Liver (tissue), 9 donors: ENCODE measurements around the gene DMPK. TPM values are rescaled to one million over a fixed set of nuclear protein-coding genes. Genes with fewer than 3 reads are reported as not detected.

Experiments
- DNase-seq: peaks from one replicate; pipeline ENCODE4 v3.0.0-alpha.2; 2017; ENCODE audit warnings: low spot score
- H3K27ac ChIP-seq, 2 donors: one replicate each; pipeline ENCODE4 v1.7.0; 2013; ENCODE audit warnings: inconsistent platforms in 2 of 2, low read length in 2 of 2, control low read depth in 1 of 2, low read depth in 1 of 2, mild to moderate bottlenecking in 1 of 2
- H3K27me3 ChIP-seq, 4 donors: one replicate each; pipeline versions ENCODE4 v1.6.1 to v1.7.0; 2013; ENCODE audit warnings: low read length in 3 of 4, inconsistent platforms in 1 of 4, mild to moderate bottlenecking in 1 of 4, moderate library complexity in 1 of 4; ENCODE audit not compliant: control insufficient read depth in 4 of 4, insufficient read depth in 4 of 4
- H3K36me3 ChIP-seq, 4 donors: one replicate each; pipeline versions ENCODE4 v1.6.1 to v1.7.0; 2013; ENCODE audit warnings: low read length in 3 of 4, mild to moderate bottlenecking in 3 of 4, low read depth in 1 of 4, moderate library complexity in 1 of 4; ENCODE audit not compliant: control insufficient read depth in 4 of 4, insufficient read depth in 3 of 4
- H3K4me1 ChIP-seq, 4 donors: one replicate each; pipeline versions ENCODE4 v1.6.1 to v1.7.0; 2013; ENCODE audit warnings: low read length in 3 of 4, mild to moderate bottlenecking in 3 of 4, moderate library complexity in 1 of 4; ENCODE audit not compliant: control insufficient read depth in 4 of 4, insufficient read depth in 4 of 4
- H3K4me3 ChIP-seq, 3 donors: one replicate each; pipeline versions ENCODE4 v1.6.1 to v1.7.0; 2013; ENCODE audit warnings: low read length in 3 of 3, control low read depth in 1 of 3, low read depth in 1 of 3, mild to moderate bottlenecking in 1 of 3
- H3K9ac ChIP-seq, 2 donors: one replicate each; pipeline ENCODE4 v1.7.0; 2013; ENCODE audit warnings: low read length in 2 of 2, mild to moderate bottlenecking in 2 of 2, moderate library complexity in 2 of 2, control low read depth in 1 of 2, low read depth in 1 of 2
- H3K9me3 ChIP-seq, 4 donors: one replicate each; pipeline versions ENCODE4 v1.6.1 to v1.7.0; 2013; ENCODE audit warnings: low read length in 3 of 4; ENCODE audit not compliant: control insufficient read depth in 4 of 4
- ATF3 ChIP-seq: IDR thresholded peaks from 2 replicates; pipeline ENCODE4 v1.6.1; 2016; ENCODE audit warnings: antibody characterized with exemption
- CTCF ChIP-seq: fragments of 150-350 bp; IDR thresholded peaks from 2 replicates; pipeline ENCODE4 v1.5.1; 2017; ENCODE audit warnings: improper control_type of control experiment, low read depth, low read length; ENCODE audit not compliant: missing input control
- EGR1 ChIP-seq, 2 donors: IDR thresholded peaks; 2 replicates each; pipeline ENCODE4 v1.6.1; 2016 to 2018; ENCODE audit warnings: antibody characterized with exemption in 2 of 2, low read depth in 2 of 2
- FOXA1 ChIP-seq: IDR thresholded peaks from 2 replicates; pipeline ENCODE4 v1.6.1; 2016; ENCODE audit warnings: antibody characterized with exemption
- FOXA2 ChIP-seq: IDR thresholded peaks from 2 replicates; pipeline ENCODE4 v1.6.1; 2016; ENCODE audit warnings: antibody characterized with exemption
- GABPA ChIP-seq, 2 donors: IDR thresholded peaks in 1 of 2; conservative IDR thresholded peaks in 1 of 2; 2 replicates each; pipeline ENCODE4 v1.6.1; 2016; ENCODE audit warnings: antibody characterized with exemption in 2 of 2, mild to moderate bottlenecking in 1 of 2, moderate library complexity in 1 of 2
- HNF4A ChIP-seq, 2 donors: conservative IDR thresholded peaks; 2 replicates each; pipeline ENCODE4 v1.6.1; 2016; ENCODE audit warnings: antibody characterized with exemption in 2 of 2, mild to moderate bottlenecking in 2 of 2
- HNF4G ChIP-seq: IDR thresholded peaks from 2 replicates; pipeline ENCODE4 v1.6.1; 2016; ENCODE audit warnings: antibody characterized with exemption
- JUND ChIP-seq, 2 donors: IDR thresholded peaks; 2 replicates each; pipeline ENCODE4 v1.6.1; 2016; ENCODE audit warnings: antibody characterized with exemption in 2 of 2
- MAX ChIP-seq: IDR thresholded peaks from 2 replicates; pipeline ENCODE4 v1.6.1; 2016; ENCODE audit warnings: antibody characterized with exemption
- NR2F2 ChIP-seq: IDR thresholded peaks from 2 replicates; pipeline ENCODE4 v1.6.1; 2016; ENCODE audit warnings: antibody characterized with exemption
- RAD21 ChIP-seq, 2 donors: IDR thresholded peaks; 2 replicates each; pipeline ENCODE4 v1.6.1; 2016; ENCODE audit warnings: antibody characterized with exemption in 2 of 2, mild to moderate bottlenecking in 2 of 2
- REST ChIP-seq: IDR thresholded peaks from 2 replicates; pipeline ENCODE4 v1.6.1; 2016; ENCODE audit warnings: antibody characterized with exemption, mild to moderate bottlenecking
- RXRA ChIP-seq, 2 donors: IDR thresholded peaks; 2 replicates each; pipeline ENCODE4 v1.6.1; 2017 to 2018; ENCODE audit warnings: antibody characterized with exemption in 2 of 2, mild to moderate bottlenecking in 1 of 2
- SP1 ChIP-seq: IDR thresholded peaks from 2 replicates; pipeline ENCODE4 v1.6.1; 2018; ENCODE audit warnings: antibody characterized with exemption, mild to moderate bottlenecking
- TAF1 ChIP-seq: conservative IDR thresholded peaks from 2 replicates; pipeline ENCODE4 v1.6.1; 2016; ENCODE audit warnings: antibody characterized with exemption, mild to moderate bottlenecking
- YY1 ChIP-seq: IDR thresholded peaks from 2 replicates; pipeline ENCODE4 v1.6.1; 2016; ENCODE audit warnings: antibody characterized with exemption, mild to moderate bottlenecking
- ZBTB33 ChIP-seq: IDR thresholded peaks from 2 replicates; pipeline ENCODE4 v1.6.1; 2016; ENCODE audit warnings: antibody characterized with exemption
- WGBS: extraction: QIAGEN DNeasy Blood & Tissue Kit; methylation state at CpG from one replicate; pipeline ENCODE4 v1.1.7; 2013; 5-methylcytosine and 5-hydroxymethylcytosine counted together
- polyA plus RNA-seq, 2 donors: library from polyadenylated mRNA; stranded (reverse) in 1 of 2; unstranded in 1 of 2; fragments of 200-250 nt in 1 of 2; fragments of >200 nt in 1 of 2; fragmentation: Nextera tagmentation in 1 of 2; extraction: Ambion mirVana in 1 of 2; gene quantifications; one replicate each; pipeline versions ENCODE4 v1.2.1 to v1.2.3, GENCODE V29; 2013 to 2015
- total RNA-seq, 2 donors: library from RNA; depleted of rRNA; stranded (reverse); fragments of >200 nt; gene quantifications; one replicate each; pipeline ENCODE4 v1.2.3, GENCODE V29; 2014
- donor health status: healthy.
- donor health status: healthy.
- donor health status: healthy.
- donor health status: healthy.
- donor health status: healthy.

The DMPK gene
- total and polyA plus RNA-seq, 4 donors = 1.8 to 12.5 (median 6.1) TPM

- WGBS = 72% methylated on average over 6 of the region's 6 CpGs
- no peak overlapping the region for H3K27ac ChIP-seq
- H3K36me3 ChIP-seq = peaks cover 0 to 2% (median 0%) of the 10 kb centered on the region in 4 donors
- H3K4me1 ChIP-seq = peaks cover 3 to 26% (median 6%) of the 10 kb centered on the region in 4 donors
- H3K4me3 ChIP-seq = no peak overlapping the region
- no peak for DNase-seq
- H3K9me3 ChIP-seq = no peaks in the 10 kb centered on the region
- H3K9ac ChIP-seq = no peak overlapping the region
- TF ChIP-seq NR2F2 = no peak
- no peak for TF ChIP-seq YY1
- no peak for TF ChIP-seq GABPA (IDR thresholded peaks at IDR 0.05 in 1 of 2, conservative IDR thresholded peaks at IDR 0.05 in 1 of 2)
- TF ChIP-seq ZBTB33 = no peak
- no peak for TF ChIP-seq HNF4A (conservative IDR thresholded peaks at IDR 0.05)
- TF ChIP-seq HNF4G = no peak
- no peak for TF ChIP-seq RAD21 (IDR thresholded peaks at IDR 0.05)
- no peak for TF ChIP-seq SP1
- TF ChIP-seq RXRA (IDR thresholded peaks at IDR 0.05) = no peak
- no peak for TF ChIP-seq EGR1 (IDR thresholded peaks at IDR 0.05; ENCODE audit: low read depth in 2 of 2)
- TF ChIP-seq JUND (IDR thresholded peaks at IDR 0.05) = no peak
- no peak for TF ChIP-seq TAF1
- no peak for TF ChIP-seq CTCF
- TF ChIP-seq FOXA1 = no peak
- TF ChIP-seq ATF3 = no peak
- TF ChIP-seq REST = no peak
- no peak for TF ChIP-seq MAX
- no peak for TF ChIP-seq FOXA2
- H3K27me3 ChIP-seq = no peaks in the 10 kb centered on the region
These were observed 17.8 kb downstream of the DMPK start for GRCh38 chr19:45764475-45764874.
